ENCODE data around the gene GALNT2. TPM values are rescaled to one million over a fixed set of nuclear protein-coding genes. Genes with fewer than 3 reads are reported as not detected.
A peak's percentile ranks its signal among the peaks of the same experiment; 100 is the strongest.

Gene GALNT2
- total and polyA plus RNA-seq, 2 of the 13 experiments (the other 11 are each of a cell fraction or from before 2014, with no cell fraction given), result 39.3 to 39.6 TPM

DNA sequence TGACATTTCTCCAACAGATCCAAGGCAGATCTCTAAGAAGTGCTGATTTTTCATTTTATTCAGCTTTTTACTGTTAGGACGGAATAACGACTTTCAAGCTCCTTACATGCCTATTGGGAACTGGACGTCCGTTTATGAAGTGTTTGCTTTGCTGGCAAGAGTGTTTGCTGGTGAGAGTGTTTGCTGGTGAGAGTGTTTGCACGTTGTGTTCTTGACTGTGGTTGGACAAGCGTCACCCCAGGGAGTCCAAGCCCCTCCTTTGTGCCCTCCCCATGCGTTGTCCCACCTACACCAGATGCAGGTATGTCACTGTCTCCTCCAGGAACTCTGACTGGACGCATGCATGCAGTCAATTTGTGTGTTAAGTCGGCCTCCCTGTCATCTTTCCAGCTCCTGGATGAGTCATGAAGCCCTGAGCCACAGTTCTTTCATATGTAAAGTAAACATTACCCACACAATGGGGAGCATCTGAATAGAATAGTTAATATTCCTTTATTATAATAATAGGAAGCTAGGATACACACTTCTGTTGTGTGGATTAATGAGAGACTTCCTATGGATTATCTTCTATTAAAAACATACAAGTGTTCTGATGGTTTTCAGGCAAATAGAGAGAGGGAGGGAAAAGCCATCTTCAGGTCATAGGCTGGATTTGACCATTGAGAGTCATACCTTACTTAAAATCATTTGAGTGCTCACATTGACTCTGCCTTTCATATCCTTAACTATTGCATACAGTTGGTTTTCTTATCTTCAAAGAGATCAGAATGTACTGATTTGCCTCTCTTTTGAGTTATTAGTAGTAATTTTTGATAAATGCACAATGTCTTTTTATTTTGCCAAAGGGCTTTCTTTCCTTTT is 119.2 kb downstream of the GALNT2 start (continued):
- TF ChIP-seq, protein P1, sequence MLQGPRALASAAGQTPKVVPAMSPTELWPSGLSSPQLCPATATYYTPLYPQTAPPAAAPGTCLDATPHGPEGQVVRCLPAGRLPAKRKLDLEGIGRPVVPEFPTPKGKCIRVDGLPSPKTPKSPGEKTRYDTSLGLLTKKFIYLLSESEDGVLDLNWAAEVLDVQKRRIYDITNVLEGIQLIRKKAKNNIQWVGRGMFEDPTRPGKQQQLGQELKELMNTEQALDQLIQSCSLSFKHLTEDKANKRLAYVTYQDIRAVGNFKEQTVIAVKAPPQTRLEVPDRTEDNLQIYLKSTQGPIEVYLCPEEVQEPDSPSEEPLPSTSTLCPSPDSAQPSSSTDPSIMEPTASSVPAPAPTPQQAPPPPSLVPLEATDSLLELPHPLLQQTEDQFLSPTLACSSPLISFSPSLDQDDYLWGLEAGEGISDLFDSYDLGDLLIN (CRISPR knock-in tag; IDR thresholded peaks at IDR 0.05; ENCODE audit: borderline replicate concordance), result no peak
- TF ChIP-seq, protein P2, sequence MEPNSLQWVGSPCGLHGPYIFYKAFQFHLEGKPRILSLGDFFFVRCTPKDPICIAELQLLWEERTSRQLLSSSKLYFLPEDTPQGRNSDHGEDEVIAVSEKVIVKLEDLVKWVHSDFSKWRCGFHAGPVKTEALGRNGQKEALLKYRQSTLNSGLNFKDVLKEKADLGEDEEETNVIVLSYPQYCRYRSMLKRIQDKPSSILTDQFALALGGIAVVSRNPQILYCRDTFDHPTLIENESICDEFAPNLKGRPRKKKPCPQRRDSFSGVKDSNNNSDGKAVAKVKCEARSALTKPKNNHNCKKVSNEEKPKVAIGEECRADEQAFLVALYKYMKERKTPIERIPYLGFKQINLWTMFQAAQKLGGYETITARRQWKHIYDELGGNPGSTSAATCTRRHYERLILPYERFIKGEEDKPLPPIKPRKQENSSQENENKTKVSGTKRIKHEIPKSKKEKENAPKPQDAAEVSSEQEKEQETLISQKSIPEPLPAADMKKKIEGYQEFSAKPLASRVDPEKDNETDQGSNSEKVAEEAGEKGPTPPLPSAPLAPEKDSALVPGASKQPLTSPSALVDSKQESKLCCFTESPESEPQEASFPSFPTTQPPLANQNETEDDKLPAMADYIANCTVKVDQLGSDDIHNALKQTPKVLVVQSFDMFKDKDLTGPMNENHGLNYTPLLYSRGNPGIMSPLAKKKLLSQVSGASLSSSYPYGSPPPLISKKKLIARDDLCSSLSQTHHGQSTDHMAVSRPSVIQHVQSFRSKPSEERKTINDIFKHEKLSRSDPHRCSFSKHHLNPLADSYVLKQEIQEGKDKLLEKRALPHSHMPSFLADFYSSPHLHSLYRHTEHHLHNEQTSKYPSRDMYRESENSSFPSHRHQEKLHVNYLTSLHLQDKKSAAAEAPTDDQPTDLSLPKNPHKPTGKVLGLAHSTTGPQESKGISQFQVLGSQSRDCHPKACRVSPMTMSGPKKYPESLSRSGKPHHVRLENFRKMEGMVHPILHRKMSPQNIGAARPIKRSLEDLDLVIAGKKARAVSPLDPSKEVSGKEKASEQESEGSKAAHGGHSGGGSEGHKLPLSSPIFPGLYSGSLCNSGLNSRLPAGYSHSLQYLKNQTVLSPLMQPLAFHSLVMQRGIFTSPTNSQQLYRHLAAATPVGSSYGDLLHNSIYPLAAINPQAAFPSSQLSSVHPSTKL (CRISPR knock-in tag; IDR thresholded peaks at IDR 0.05), result peak; percentile 76
- TF ChIP-seq BCL6 (CRISPR knock-in tag; IDR thresholded peaks at IDR 0.05) (peak; percentile 61), SP5 (CRISPR knock-in tag; IDR thresholded peaks at IDR 0.05; ENCODE audit: borderline replicate concordance, low read depth) (peak; percentile 54; the same call in 1 of the 2 replicates), SP1 (IDR thresholded peaks at IDR 0.05) (no peak), SP1 (CRISPR knock-in tag; IDR thresholded peaks at IDR 0.05) (peak; percentile 37; the same call in 1 of the 2 replicates), HOXA3 (CRISPR knock-in tag; IDR thresholded peaks at IDR 0.05) (no peak), REPIN1 (CRISPR knock-in tag; IDR thresholded peaks at IDR 0.05; ENCODE audit: borderline replicate concordance, low read depth) (no peak), NFYC (CRISPR knock-in tag; IDR thresholded peaks at IDR 0.05) (peak; percentile 35; the same call in 1 of the 2 replicates), BHLHE40 (IDR thresholded peaks at IDR 0.05; ENCODE audit: low read length) (0 out of 2 replicates have a peak, but pooled peaks have one; percentile 17), ZNF773 (CRISPR knock-in tag; IDR thresholded peaks at IDR 0.05; ENCODE audit: borderline replicate concordance) (no peak), EP300 (IDR thresholded peaks at IDR 0.05; ENCODE audit: low read depth in 2 of 2, low read length in 2 of 2) (no peak; a peak in 1 of 4 replicates), EP300 (CRISPR knock-in tag; IDR thresholded peaks at IDR 0.05; ENCODE audit: borderline replicate concordance) (peak; percentile 14; the same call in 1 of the 2 replicates), MAFK (conservative IDR thresholded peaks at IDR 0.05 in 1 of 2, IDR thresholded peaks at IDR 0.05 in 1 of 2; ENCODE audit: low read length in 2 of 2) (peak; percentile 56 to 74; a peak in 3 of 4 replicates)
- TF ChIP-seq, protein P3, sequence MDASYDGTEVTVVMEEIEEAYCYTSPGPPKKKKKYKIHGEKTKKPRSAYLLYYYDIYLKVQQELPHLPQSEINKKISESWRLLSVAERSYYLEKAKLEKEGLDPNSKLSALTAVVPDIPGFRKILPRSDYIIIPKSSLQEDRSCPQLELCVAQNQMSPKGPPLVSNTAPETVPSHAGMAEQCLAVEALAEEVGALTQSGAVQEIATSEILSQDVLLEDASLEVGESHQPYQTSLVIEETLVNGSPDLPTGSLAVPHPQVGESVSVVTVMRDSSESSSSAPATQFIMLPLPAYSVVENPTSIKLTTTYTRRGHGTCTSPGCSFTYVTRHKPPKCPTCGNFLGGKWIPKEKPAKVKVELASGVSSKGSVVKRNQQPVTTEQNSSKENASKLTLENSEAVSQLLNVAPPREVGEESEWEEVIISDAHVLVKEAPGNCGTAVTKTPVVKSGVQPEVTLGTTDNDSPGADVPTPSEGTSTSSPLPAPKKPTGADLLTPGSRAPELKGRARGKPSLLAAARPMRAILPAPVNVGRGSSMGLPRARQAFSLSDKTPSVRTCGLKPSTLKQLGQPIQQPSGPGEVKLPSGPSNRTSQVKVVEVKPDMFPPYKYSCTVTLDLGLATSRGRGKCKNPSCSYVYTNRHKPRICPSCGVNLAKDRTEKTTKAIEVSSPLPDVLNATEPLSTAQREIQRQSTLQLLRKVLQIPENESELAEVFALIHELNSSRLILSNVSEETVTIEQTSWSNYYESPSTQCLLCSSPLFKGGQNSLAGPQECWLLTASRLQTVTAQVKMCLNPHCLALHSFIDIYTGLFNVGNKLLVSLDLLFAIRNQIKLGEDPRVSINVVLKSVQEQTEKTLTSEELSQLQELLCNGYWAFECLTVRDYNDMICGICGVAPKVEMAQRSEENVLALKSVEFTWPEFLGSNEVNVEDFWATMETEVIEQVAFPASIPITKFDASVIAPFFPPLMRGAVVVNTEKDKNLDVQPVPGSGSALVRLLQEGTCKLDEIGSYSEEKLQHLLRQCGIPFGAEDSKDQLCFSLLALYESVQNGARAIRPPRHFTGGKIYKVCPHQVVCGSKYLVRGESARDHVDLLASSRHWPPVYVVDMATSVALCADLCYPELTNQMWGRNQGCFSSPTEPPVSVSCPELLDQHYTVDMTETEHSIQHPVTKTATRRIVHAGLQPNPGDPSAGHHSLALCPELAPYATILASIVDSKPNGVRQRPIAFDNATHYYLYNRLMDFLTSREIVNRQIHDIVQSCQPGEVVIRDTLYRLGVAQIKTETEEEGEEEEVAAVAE (CRISPR knock-in tag; IDR thresholded peaks at IDR 0.05; ENCODE audit: borderline replicate concordance), result no peak
- TF ChIP-seq, protein P4, sequence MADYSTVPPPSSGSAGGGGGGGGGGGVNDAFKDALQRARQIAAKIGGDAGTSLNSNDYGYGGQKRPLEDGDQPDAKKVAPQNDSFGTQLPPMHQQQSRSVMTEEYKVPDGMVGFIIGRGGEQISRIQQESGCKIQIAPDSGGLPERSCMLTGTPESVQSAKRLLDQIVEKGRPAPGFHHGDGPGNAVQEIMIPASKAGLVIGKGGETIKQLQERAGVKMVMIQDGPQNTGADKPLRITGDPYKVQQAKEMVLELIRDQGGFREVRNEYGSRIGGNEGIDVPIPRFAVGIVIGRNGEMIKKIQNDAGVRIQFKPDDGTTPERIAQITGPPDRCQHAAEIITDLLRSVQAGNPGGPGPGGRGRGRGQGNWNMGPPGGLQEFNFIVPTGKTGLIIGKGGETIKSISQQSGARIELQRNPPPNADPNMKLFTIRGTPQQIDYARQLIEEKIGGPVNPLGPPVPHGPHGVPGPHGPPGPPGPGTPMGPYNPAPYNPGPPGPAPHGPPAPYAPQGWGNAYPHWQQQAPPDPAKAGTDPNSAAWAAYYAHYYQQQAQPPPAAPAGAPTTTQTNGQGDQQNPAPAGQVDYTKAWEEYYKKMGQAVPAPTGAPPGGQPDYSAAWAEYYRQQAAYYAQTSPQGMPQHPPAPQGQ (CRISPR knock-in tag; IDR thresholded peaks at IDR 0.05; ENCODE audit: borderline replicate concordance), result no peak

Data from HepG2 (cell line).